ENCODE results near the gene BMP6. TPM values are rescaled to one million over a fixed set of nuclear protein-coding genes. Genes with fewer than 3 reads are reported as not detected.

BMP6 gene
- total and polyA plus RNA-seq, 2 of the 8 experiments (the other 6 are each of a cell fraction or from before 2014, with no cell fraction given) = 2.0 to 2.1 TPM

DNA sequence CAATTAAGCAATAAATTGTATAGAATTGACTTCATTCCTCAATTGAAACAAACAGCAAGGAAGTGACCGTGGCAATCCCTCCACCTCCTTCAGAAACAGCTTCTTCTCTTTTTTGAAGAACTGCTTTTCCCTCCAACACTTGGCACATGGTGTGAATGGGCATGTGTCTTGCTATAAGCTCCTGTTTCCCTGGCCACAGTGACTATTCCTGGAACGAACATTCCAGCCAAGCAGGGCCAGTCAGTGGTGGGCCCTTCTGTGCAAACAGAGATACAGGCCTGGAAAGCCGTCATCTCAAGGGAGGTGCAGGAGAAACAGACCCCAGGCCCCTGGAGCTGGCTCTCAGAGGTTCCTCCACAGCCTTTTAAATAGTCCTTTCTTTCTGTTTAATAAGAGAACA lies 177.8 kb downstream of the BMP6 start (continued):
- TF ChIP-seq, protein P1, sequence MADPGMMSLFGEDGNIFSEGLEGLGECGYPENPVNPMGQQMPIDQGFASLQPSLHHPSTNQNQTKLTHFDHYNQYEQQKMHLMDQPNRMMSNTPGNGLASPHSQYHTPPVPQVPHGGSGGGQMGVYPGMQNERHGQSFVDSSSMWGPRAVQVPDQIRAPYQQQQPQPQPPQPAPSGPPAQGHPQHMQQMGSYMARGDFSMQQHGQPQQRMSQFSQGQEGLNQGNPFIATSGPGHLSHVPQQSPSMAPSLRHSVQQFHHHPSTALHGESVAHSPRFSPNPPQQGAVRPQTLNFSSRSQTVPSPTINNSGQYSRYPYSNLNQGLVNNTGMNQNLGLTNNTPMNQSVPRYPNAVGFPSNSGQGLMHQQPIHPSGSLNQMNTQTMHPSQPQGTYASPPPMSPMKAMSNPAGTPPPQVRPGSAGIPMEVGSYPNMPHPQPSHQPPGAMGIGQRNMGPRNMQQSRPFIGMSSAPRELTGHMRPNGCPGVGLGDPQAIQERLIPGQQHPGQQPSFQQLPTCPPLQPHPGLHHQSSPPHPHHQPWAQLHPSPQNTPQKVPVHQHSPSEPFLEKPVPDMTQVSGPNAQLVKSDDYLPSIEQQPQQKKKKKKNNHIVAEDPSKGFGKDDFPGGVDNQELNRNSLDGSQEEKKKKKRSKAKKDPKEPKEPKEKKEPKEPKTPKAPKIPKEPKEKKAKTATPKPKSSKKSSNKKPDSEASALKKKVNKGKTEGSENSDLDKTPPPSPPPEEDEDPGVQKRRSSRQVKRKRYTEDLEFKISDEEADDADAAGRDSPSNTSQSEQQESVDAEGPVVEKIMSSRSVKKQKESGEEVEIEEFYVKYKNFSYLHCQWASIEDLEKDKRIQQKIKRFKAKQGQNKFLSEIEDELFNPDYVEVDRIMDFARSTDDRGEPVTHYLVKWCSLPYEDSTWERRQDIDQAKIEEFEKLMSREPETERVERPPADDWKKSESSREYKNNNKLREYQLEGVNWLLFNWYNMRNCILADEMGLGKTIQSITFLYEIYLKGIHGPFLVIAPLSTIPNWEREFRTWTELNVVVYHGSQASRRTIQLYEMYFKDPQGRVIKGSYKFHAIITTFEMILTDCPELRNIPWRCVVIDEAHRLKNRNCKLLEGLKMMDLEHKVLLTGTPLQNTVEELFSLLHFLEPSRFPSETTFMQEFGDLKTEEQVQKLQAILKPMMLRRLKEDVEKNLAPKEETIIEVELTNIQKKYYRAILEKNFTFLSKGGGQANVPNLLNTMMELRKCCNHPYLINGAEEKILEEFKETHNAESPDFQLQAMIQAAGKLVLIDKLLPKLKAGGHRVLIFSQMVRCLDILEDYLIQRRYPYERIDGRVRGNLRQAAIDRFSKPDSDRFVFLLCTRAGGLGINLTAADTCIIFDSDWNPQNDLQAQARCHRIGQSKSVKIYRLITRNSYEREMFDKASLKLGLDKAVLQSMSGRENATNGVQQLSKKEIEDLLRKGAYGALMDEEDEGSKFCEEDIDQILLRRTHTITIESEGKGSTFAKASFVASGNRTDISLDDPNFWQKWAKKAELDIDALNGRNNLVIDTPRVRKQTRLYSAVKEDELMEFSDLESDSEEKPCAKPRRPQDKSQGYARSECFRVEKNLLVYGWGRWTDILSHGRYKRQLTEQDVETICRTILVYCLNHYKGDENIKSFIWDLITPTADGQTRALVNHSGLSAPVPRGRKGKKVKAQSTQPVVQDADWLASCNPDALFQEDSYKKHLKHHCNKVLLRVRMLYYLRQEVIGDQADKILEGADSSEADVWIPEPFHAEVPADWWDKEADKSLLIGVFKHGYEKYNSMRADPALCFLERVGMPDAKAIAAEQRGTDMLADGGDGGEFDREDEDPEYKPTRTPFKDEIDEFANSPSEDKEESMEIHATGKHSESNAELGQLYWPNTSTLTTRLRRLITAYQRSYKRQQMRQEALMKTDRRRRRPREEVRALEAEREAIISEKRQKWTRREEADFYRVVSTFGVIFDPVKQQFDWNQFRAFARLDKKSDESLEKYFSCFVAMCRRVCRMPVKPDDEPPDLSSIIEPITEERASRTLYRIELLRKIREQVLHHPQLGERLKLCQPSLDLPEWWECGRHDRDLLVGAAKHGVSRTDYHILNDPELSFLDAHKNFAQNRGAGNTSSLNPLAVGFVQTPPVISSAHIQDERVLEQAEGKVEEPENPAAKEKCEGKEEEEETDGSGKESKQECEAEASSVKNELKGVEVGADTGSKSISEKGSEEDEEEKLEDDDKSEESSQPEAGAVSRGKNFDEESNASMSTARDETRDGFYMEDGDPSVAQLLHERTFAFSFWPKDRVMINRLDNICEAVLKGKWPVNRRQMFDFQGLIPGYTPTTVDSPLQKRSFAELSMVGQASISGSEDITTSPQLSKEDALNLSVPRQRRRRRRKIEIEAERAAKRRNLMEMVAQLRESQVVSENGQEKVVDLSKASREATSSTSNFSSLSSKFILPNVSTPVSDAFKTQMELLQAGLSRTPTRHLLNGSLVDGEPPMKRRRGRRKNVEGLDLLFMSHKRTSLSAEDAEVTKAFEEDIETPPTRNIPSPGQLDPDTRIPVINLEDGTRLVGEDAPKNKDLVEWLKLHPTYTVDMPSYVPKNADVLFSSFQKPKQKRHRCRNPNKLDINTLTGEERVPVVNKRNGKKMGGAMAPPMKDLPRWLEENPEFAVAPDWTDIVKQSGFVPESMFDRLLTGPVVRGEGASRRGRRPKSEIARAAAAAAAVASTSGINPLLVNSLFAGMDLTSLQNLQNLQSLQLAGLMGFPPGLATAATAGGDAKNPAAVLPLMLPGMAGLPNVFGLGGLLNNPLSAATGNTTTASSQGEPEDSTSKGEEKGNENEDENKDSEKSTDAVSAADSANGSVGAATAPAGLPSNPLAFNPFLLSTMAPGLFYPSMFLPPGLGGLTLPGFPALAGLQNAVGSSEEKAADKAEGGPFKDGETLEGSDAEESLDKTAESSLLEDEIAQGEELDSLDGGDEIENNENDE (IDR thresholded peaks at IDR 0.05; ENCODE audit: insufficient replicate concordance, low read length) = no peak
- TF ChIP-seq CREB1 (IDR thresholded peaks at IDR 0.05) = no peak
- no peak for TF ChIP-seq NRF1 (IDR thresholded peaks at IDR 0.05; ENCODE audit: low read depth, low read length)
- no peak for TF ChIP-seq CEBPB (IDR thresholded peaks at IDR 0.05; ENCODE audit: low read depth, low read length)
- TF ChIP-seq, protein P2, sequence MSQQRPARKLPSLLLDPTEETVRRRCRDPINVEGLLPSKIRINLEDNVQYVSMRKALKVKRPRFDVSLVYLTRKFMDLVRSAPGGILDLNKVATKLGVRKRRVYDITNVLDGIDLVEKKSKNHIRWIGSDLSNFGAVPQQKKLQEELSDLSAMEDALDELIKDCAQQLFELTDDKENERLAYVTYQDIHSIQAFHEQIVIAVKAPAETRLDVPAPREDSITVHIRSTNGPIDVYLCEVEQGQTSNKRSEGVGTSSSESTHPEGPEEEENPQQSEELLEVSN (IDR thresholded peaks at IDR 0.05) = no peak

All from H1 (cell line).